ENCODE results near the gene PPIB. TPM values are rescaled to one million over a fixed set of nuclear protein-coding genes. Genes with fewer than 3 reads are reported as not detected.
"Not testable (repeated sequence)": the region's sequence is repeated elsewhere in the genome, so short reads cannot be mapped to it uniquely, and the experiment has no call there.

Gene PPIB
- total and polyA plus RNA-seq, 10 donors: 250 to 448 (median 296) TPM

DNA sequence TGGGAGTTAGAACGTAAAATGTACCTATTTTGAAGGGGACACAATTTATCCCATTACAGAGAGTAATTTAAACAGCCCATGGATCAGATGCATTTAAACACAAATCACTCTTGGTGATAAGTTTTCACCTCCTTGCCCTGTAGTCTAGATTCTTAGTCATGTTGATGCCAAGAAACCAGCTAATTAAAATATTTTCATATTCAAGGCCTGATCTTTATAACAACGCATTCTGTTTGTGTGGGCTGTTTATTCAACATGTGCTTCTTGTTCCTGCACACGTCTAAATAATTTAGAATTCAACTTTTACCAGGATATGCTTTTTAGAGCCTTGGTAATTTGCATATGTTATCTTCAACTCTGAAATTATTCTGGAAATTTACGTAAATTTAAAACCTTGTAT, 41.2 kb downstream of the PPIB start:
- no peak for DNase-seq
- no peak overlapping the region for H3K4me3 ChIP-seq
- peaks cover 9 to 100% (median 94%) of the 10 kb centered on the region in 6 donors for H3K36me3 ChIP-seq
- WGBS, 5 donors: 78 to 93% (median 89%) methylated on average over 4 of the region's 4 CpGs
- TF ChIP-seq POLR2AphosphoS5 (IDR thresholded peaks at IDR 0.05): no peak
- no peak for TF ChIP-seq POLR2A (IDR thresholded peaks at IDR 0.05)
- TF ChIP-seq, protein P1, sequence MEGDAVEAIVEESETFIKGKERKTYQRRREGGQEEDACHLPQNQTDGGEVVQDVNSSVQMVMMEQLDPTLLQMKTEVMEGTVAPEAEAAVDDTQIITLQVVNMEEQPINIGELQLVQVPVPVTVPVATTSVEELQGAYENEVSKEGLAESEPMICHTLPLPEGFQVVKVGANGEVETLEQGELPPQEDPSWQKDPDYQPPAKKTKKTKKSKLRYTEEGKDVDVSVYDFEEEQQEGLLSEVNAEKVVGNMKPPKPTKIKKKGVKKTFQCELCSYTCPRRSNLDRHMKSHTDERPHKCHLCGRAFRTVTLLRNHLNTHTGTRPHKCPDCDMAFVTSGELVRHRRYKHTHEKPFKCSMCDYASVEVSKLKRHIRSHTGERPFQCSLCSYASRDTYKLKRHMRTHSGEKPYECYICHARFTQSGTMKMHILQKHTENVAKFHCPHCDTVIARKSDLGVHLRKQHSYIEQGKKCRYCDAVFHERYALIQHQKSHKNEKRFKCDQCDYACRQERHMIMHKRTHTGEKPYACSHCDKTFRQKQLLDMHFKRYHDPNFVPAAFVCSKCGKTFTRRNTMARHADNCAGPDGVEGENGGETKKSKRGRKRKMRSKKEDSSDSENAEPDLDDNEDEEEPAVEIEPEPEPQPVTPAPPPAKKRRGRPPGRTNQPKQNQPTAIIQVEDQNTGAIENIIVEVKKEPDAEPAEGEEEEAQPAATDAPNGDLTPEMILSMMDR (IDR thresholded peaks at IDR 0.05 in 8 of 11, conservative IDR thresholded peaks at IDR 0.05 in 3 of 11): no peak
- no peaks in the 10 kb centered on the region for H3K27me3 ChIP-seq (replicated peaks in 1 of 7)
- H3K4me1 ChIP-seq: peaks cover 0 to 4% (median 0%) of the 10 kb centered on the region in 6 donors
- H3K27ac ChIP-seq: no peak overlapping the region
- no peaks in the 10 kb centered on the region for H3K9me3 ChIP-seq
- intact Hi-C loops (cut with DNase I; ENCODE audit: low total_unique reads): no loop called here

DNA sequence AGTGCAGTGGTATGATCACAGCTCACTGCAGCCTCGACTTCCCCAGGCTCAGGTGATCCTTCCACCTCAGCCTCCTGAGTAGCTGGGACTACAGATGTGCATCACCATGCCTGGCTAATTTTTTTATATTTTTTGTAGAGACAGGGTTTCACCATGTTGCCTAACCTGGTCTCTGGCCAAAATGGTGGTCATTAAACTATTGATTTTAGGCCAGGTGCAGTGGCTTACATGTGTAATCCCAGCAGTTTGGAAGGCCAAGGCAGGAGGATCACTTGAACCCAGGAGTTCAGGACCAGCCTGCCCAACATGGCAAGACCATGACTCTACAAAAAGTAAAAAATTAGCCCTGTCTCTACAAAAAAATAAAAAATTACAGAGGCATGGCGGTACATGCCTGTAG, 42.5 kb downstream of the PPIB start:
- H3K4me3 ChIP-seq; H3K27me3 ChIP-seq (replicated peaks in 1 of 7); intact Hi-C loops (cut with DNase I; ENCODE audit: low total_unique reads); H3K27ac ChIP-seq; H3K9me3 ChIP-seq; DNase-seq: not testable (repeated sequence)
- Histone ChIP-seq H3K4me1 (peaks cover 0 to 14% (median 3%) of the 10 kb centered on the region in 6 donors), H3K36me3 (peaks cover 9 to 100% (median 91%) of the 10 kb centered on the region in 6 donors)
- 88 to 100% (median 98%) methylated on average over 2 of the region's 2 CpGs for WGBS, 5 donors

DNA sequence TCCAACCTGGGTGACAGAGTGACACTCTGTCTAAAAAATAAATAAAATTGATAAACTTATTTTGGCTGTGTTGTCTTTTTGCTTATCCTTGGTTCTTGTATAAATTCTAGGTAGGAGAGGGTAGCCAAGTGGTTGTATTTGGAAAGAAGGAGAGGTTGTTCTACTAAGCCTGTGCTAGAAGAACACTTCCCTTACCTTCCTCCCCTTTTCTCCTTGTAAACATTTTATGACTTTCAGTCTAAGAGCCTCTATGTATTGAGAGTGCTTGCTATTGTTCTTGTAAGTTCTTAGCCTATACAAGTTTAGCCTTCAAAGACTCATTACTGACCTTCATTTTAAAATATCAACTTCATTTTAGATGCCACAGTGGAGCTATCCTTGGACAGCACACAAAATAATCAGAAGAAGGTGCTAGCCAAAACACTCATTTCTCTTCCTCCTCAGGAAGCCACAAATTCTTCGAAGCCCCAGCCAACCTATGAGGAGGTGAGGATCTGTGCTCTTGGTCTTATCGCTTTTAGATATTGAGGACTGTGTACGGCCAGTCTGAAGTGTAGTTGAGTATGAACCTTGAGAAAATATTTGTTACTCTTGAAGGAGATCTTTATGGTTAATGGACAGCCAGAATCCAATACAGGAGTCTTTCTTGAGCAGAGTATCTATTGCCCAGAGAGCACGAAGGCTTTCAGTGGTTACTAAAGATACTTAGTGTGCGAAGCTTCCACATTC, 44.9 kb downstream of the PPIB start:
- H3K27ac ChIP-seq: no peak overlapping the region
- TF ChIP-seq, protein P1 (IDR thresholded peaks at IDR 0.05 in 8 of 11, conservative IDR thresholded peaks at IDR 0.05 in 3 of 11): no peak
- no peak for TF ChIP-seq POLR2A (IDR thresholded peaks at IDR 0.05)
- no peak for TF ChIP-seq POLR2AphosphoS5 (IDR thresholded peaks at IDR 0.05)
- H3K36me3 ChIP-seq: peaks cover 15 to 100% (median 88%) of the 10 kb centered on the region in 6 donors
- intact Hi-C loops (cut with DNase I; ENCODE audit: low total_unique reads): no loop called here
- peaks cover 0 to 31% (median 9%) of the 10 kb centered on the region in 6 donors for H3K4me1 ChIP-seq
- 90 to 97% (median 94%) methylated on average over 5 of the region's 5 CpGs for WGBS, 5 donors
- DNase-seq: no peak
- H3K27me3 ChIP-seq (replicated peaks in 1 of 7): no peaks in the 10 kb centered on the region
- no peak overlapping the region for H3K4me3 ChIP-seq
- no peaks in the 10 kb centered on the region for H3K9me3 ChIP-seq

DNA sequence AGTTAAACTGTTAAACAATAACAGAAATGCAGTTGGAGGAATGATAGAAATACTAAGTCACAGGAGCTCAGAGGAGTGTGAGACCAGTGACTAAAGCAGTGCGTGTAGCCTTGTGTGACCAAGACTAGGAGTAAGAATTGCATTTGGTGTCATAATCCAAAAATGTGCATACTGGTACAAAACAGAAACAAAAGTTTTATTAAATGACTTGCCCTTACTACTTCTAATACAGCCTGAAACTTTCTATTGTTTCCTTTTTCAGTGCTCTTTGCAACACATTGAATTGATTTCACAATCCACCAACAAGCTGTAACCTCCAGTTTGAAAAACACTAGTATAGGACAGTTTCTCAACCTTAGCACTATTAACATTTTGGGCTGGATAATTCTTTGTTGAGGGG, 49.9 kb downstream of the PPIB start:
- H3K36me3 ChIP-seq: peaks cover 7 to 57% (median 46%) of the 10 kb centered on the region in 6 donors

More for the DNA sequence above, 49.9 kb downstream of the PPIB start:
- TF ChIP-seq, protein P1 (IDR thresholded peaks at IDR 0.05 in 8 of 11, conservative IDR thresholded peaks at IDR 0.05 in 3 of 11): no peak
- TF ChIP-seq POLR2A (IDR thresholded peaks at IDR 0.05) (no peak), POLR2AphosphoS5 (IDR thresholded peaks at IDR 0.05) (no peak)
- Histone ChIP-seq H3K4me1 (peaks cover 18 to 82% (median 57%) of the 10 kb centered on the region in 6 donors), H3K9me3 (no peaks in the 10 kb centered on the region), H3K4me3 (no peak overlapping the region), H3K27ac (peak overlapping the region in 4 of 8 donors; percentile 70 to 76 (median 74)), H3K27me3 (replicated peaks in 1 of 7) (no peaks in the 10 kb centered on the region)
- no peak for DNase-seq
- intact Hi-C loops (cut with DNase I; ENCODE audit: low total_unique reads): no loop called here
- WGBS, 5 donors: 44 to 73% (median 68%) methylated on average over 1 of the region's 1 CpG

Data from spleen (tissue), 11 donors.